Neural progenitor cell (in vitro differentiated cells): ENCODE data around the gene NEK6. TPM values are rescaled to one million over a fixed set of nuclear protein-coding genes. Genes with fewer than 3 reads are reported as not detected.

ENCODE experiments used
- DNase-seq: peaks from one replicate; pipeline ENCODE4 v3.0.0-alpha.2; 2016; ENCODE audit warnings: low spot score
- H2AFZ ChIP-seq: fragments of 200-600 bp; sonication (generic); replicated peaks from 2 replicates; pipeline ENCODE4 v1.6.1; 2016; ENCODE audit warnings: antibody characterized with exemption
- H3F3A ChIP-seq: fragments of 200-600 bp; sonication (generic); 2 replicates; pipeline ENCODE4 v1.6.1; 2016; ENCODE audit warnings: antibody characterized with exemption, low read depth
- H3K27ac ChIP-seq: fragments of 200-600 bp; sonication (generic); 2 replicates; pipeline ENCODE4 v1.5.1; 2016; ENCODE audit warnings: mild to moderate bottlenecking
- H3K27me3 ChIP-seq: fragments of 200-600 bp; sonication (generic); 2 replicates; pipeline ENCODE4 v1.6.1; 2016; ENCODE audit warnings: mild to moderate bottlenecking, moderate library complexity
- H3K36me3 ChIP-seq: fragments of 200-600 bp; sonication (generic); 2 replicates; pipeline ENCODE4 v1.5.1; 2016
- H3K4me1 ChIP-seq: fragments of 200-600 bp; sonication (generic); 2 replicates; pipeline ENCODE4 v1.6.1; 2016; ENCODE audit warnings: mixed run types
- H3K4me2 ChIP-seq: fragments of 200-600 bp; sonication (generic); 2 replicates; pipeline ENCODE4 v1.6.1; 2016
- H3K4me3 ChIP-seq: fragments of 200-600 bp; sonication (generic); 2 replicates; pipeline ENCODE4 v1.5.1; 2016
- H3K79me2 ChIP-seq: fragments of 200-600 bp; sonication (generic); 2 replicates; pipeline ENCODE4 v1.6.1; 2016; ENCODE audit warnings: low read depth
- H3K9ac ChIP-seq: fragments of 200-600 bp; sonication (generic); 2 replicates; pipeline ENCODE4 v1.6.1; 2016
- H3K9me3 ChIP-seq: fragments of 200-600 bp; sonication (generic); 2 replicates; pipeline ENCODE4 v1.5.1; 2016; ENCODE audit warnings: low read depth
- H4K20me1 ChIP-seq: fragments of 200-600 bp; sonication (generic); 2 replicates; pipeline ENCODE4 v1.6.1; 2016; ENCODE audit warnings: low read depth
- H3K27ac Mint-ChIP-seq: 3 replicates; pipeline ENCODE4 v1.8.0; 2021; ENCODE audit warnings: mixed read lengths
- H3K27me3 Mint-ChIP-seq: 2 replicates; pipeline ENCODE4 v1.8.0; 2022; ENCODE audit warnings: low read depth, mild to moderate bottlenecking, inconsistent platforms, moderate library complexity, mixed read lengths; ENCODE audit not compliant: insufficient read depth
- H3K36me3 Mint-ChIP-seq: 3 replicates; pipeline ENCODE4 v1.8.0; 2021; ENCODE audit warnings: mixed read lengths
- H3K4me1 Mint-ChIP-seq: 3 replicates; pipeline ENCODE4 v1.8.0; 2021; ENCODE audit warnings: mixed read lengths
- H3K4me3 Mint-ChIP-seq: 3 replicates; pipeline ENCODE4 v1.8.0; 2021; ENCODE audit warnings: mild to moderate bottlenecking, moderate library complexity, mixed read lengths
- H3K9me3 Mint-ChIP-seq: 3 replicates; pipeline ENCODE4 v1.8.0; 2020; ENCODE audit warnings: mixed read lengths
- CTCF ChIP-seq: fragments of 200-600 bp; sonication (generic); IDR thresholded peaks from 2 replicates; pipeline ENCODE4 v1.5.1; 2017; ENCODE audit warnings: antibody characterized with exemption, mild to moderate bottlenecking
- EZH2 ChIP-seq: fragments of 200-600 bp; sonication (generic); IDR thresholded peaks from 2 replicates; pipeline ENCODE4 v1.6.1; 2017; ENCODE audit warnings: antibody characterized with exemption, mild to moderate bottlenecking, moderate library complexity
- EZH2phosphoT487 ChIP-seq: fragments of 200-600 bp; sonication (generic); IDR thresholded peaks from 2 replicates; pipeline ENCODE4 v1.6.1; 2017; ENCODE audit warnings: antibody characterized with exemption
- total RNA-seq: library from RNA; depleted of rRNA; stranded (reverse); fragments of >200 nt; gene quantifications from 2 replicates; pipeline ENCODE4 v1.2.3, GENCODE V29; 2015; ENCODE audit warnings: low replicate concordance

Gene NEK6
- total RNA-seq, 1 donor from 2014 or later: 18.5 TPM

GRCh38 chr9:124322618-124323432 lies 65.1 kb downstream of the NEK6 start:
- Histone ChIP-seq H3K9ac (no peak overlapping the region), H3K36me3 (no peaks in the 10 kb centered on the region), H3K27me3 (no peaks in the 10 kb centered on the region), H3K79me2 (no peaks in the 10 kb centered on the region), H3K4me1 (no peaks in the 10 kb centered on the region), H3F3A (no peaks in the 10 kb centered on the region), H3K27ac (no peak overlapping the region), H4K20me1 (no peaks in the 10 kb centered on the region), H3K4me2 (no peak overlapping the region), H3K9me3 (no peaks in the 10 kb centered on the region), H3K4me3 (no peak overlapping the region), H2AFZ (no peak overlapping the region)
- peak overlapping the region; percentile 7 for H3K27ac Mint-ChIP-seq
- H3K36me3 Mint-ChIP-seq: peaks cover 2% of the 10 kb centered on the region
- peaks cover 4% of the 10 kb centered on the region for H3K4me1 Mint-ChIP-seq
- no peak for DNase-seq
- no peaks in the 10 kb centered on the region for H3K9me3 Mint-ChIP-seq
- TF ChIP-seq EZH2 (no peak), EZH2phosphoT487 (no peak), CTCF (no peak)
- no peaks in the 10 kb centered on the region for H3K27me3 Mint-ChIP-seq
- no peak overlapping the region for H3K4me3 Mint-ChIP-seq

- H3K27me3 ChIP-seq: no peaks in the 10 kb centered on the region
- no peaks in the 10 kb centered on the region for H3K9me3 ChIP-seq
- Mint-ChIP-seq H3K27me3 (peaks cover 2% of the 10 kb centered on the region), H3K27ac (no peak overlapping the region), H3K4me3 (no peak overlapping the region), H3K36me3 (peaks cover 2% of the 10 kb centered on the region), H3K9me3 (no peaks in the 10 kb centered on the region), H3K4me1 (peaks cover 4% of the 10 kb centered on the region)
- no peak for TF ChIP-seq EZH2phosphoT487
- no peak for TF ChIP-seq EZH2
- no peak for TF ChIP-seq CTCF
- no peak overlapping the region for H3K27ac ChIP-seq
- H3K36me3 ChIP-seq: no peaks in the 10 kb centered on the region
- no peaks in the 10 kb centered on the region for H3K4me1 ChIP-seq
- H3K79me2 ChIP-seq: no peaks in the 10 kb centered on the region
- H3K9ac ChIP-seq: no peak overlapping the region
- no peak overlapping the region for H3K4me2 ChIP-seq
- no peak for DNase-seq
- no peak overlapping the region for H2AFZ ChIP-seq
- no peak overlapping the region for H3K4me3 ChIP-seq
- no peaks in the 10 kb centered on the region for H4K20me1 ChIP-seq
- no peaks in the 10 kb centered on the region for H3F3A ChIP-seq
Measured at GRCh38 chr9:124323904-124324303, 66.2 kb downstream of the NEK6 start.

GRCh38 chr9:124325816-124326215 lies 68.1 kb downstream of the NEK6 start:
- Histone ChIP-seq H3K27me3 (no peaks in the 10 kb centered on the region), H3K27ac (no peak overlapping the region), H3K36me3 (no peaks in the 10 kb centered on the region), H3K9me3 (no peaks in the 10 kb centered on the region), H2AFZ (no peak overlapping the region), H4K20me1 (peaks cover 4% of the 10 kb centered on the region), H3F3A (no peaks in the 10 kb centered on the region), H3K79me2 (no peaks in the 10 kb centered on the region), H3K9ac (no peak overlapping the region), H3K4me3 (no peak overlapping the region), H3K4me2 (no peak overlapping the region), H3K4me1 (no peaks in the 10 kb centered on the region)
- Mint-ChIP-seq H3K36me3 (peaks cover 1% of the 10 kb centered on the region), H3K27me3 (peaks cover 2% of the 10 kb centered on the region), H3K4me1 (peaks cover 8% of the 10 kb centered on the region), H3K9me3 (no peaks in the 10 kb centered on the region), H3K4me3 (no peak overlapping the region), H3K27ac (no peak overlapping the region)
- no peak for DNase-seq
- no peak for TF ChIP-seq EZH2
- TF ChIP-seq EZH2phosphoT487: no peak
- no peak for TF ChIP-seq CTCF
